ENCODE data around the gene APOL2. TPM values are rescaled to one million over a fixed set of nuclear protein-coding genes. Genes with fewer than 3 reads are reported as not detected.
"Not testable (repeated sequence)": the region's sequence is repeated elsewhere in the genome, so short reads cannot be mapped to it uniquely, and the experiment has no call there.

The APOL2 gene
- total RNA-seq, 1 donor from 2014 or later, result 52.7 TPM

DNA sequence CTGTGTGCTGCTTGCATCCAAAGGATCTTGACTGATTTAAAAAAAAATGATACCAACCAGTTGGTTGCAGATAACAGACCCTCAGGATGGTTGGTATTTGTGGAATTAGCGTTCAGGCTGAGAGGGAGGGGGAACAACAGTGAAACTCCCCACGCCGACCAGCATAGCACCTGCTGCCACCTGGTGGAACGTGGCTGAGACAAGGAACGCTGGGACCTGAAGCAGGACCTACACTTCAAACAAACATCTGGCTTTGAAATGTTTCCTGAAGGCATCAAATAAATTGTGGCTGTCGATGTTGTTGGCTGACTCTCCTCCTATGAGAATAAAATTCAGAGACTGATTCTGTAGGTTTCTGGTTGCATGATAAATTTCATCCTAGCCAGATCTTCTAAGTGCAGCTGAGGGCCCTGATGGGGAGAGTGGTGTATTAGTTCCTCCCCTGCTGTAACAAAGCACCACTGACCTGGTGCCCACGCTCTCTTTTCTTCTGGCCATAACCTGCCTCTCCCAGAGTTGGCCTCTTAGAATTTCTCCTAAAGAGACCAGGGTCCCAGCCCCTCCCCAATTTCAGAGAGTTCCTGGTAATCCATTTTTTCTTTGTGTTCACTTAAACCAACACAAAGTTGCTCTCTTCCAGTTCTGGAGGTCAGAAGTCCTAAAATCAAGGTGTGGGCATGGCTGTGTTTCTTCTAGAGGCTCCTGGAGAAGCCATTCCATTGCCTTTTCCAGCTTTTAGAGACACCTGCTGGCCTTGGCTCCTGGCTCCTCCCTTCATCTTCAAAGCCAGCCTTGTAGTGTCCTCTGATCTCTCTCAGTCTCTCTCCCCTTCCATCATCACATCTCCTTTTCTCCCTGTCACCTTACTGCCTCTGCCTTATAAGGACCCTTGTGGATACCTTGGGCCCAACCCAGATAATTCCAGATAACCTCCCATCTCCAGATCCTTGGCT, 17.3 kb downstream of the APOL2 start:
- peak; percentile 65 for DNase-seq (ENCODE audit: low spot score)

DNA sequence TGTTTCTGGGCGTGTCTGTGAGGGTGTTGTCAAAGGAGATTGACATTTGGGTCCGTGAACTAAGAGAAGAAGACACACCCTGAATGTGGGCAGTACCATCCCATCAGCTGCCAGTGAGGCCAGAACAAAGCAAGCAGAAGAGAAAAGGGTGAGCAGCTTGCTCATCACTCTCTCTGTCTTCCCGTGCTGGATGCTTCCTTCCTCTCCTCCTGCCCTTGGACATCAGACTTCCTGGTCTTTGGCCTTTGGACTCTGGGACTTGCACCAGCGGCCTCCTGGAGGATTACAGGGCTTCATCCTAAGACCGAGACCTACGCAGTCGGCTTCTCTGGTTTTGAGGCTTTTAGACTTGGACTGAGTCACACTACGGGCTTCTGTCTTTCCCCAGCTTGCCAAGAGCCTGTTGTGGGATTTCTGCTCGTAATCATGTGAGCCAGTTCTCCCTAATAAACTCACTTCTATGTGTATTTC, 18.8 kb downstream of the APOL2 start:
- DNase-seq (ENCODE audit: low spot score), result peak; percentile 42

DNA sequence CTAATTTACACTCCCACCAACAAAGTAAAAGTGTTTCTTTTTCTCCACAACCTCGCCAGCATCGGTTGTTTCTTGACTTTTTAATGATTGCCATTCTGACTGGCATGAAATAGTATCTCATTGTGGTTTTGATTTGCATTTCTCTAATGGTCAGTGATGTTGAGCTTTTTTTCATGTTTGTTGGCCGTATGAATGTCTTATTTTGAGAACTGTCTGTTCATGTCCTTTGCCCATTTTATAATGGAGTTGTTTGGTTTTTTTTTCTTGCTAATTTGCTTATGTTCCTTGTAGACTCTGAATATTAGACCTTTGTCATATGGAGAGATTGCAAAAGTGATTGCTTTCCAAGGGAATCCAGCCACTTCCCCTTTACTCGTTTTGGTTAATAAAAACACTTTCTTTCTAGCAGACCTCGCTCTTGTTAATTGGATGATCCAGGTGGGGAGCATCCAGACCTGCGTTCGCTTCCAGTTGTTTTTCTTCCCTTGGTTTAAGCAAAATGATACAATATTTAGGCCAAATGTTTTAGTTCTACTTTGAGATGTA, 20.6 kb downstream of the APOL2 start:
- DNase-seq (ENCODE audit: low spot score), result no peak

DNA sequence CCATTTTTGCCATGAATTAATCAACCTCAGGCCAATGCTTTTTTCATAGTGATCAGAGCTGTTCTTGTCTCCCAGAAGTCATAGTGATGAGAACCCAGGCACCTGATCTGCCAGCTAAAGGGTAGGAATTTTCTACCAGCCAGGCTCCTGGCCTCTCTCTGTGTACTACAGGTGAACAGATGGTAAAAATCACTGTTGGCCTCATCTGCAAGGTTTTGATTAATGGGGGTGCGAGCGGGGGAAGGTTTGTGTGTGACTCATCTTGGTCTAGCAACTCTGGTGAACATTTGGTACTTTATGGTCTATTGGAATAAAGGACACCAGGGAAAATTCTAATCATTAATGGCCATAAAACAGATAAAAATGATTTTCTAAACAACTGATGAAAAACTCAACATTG, 23.3 kb downstream of the APOL2 start:
- DNase-seq (ENCODE audit: low spot score), result peak; percentile 20

DNA sequence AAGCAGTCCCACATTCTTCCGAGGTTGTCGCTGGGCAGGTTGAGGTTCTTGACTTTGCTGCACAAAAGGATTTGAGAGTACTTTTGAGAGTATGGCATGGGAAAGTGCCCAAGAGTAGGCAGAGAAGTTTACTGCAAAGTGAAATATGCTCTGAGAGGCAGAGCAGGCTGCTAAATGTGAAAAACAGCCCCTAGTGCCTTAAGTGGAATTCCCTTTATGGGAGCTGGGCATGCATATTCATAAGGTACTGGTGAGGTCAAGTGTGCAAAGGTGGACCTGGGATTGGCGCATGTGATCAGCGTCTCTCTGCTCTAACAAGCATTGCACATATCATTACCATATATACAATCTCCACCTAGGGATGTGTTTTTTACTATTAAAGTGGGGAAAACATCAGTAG, 25.7 kb downstream of the APOL2 start:
- DNase-seq (ENCODE audit: low spot score), result no peak

DNA sequence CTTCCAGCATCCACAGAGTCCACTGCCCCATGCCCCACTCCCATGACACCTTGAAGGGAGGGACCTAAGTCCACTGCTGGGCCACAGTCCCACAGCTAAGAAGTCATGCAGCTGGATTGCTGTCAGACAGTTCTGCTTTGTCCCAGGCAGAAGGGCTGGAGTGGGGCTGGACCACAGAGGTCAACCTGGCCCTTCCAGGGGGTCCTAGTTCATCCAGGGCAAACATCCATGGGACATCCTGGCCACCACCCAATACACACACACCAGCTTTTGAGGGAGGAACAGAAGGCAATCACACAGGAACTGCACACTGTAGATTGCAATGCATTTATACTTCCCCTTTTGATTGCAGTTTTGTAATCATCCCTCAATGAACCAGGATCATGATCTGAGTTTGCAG, 26.4 kb downstream of the APOL2 start:
- DNase-seq (ENCODE audit: low spot score), result no peak

DNA sequence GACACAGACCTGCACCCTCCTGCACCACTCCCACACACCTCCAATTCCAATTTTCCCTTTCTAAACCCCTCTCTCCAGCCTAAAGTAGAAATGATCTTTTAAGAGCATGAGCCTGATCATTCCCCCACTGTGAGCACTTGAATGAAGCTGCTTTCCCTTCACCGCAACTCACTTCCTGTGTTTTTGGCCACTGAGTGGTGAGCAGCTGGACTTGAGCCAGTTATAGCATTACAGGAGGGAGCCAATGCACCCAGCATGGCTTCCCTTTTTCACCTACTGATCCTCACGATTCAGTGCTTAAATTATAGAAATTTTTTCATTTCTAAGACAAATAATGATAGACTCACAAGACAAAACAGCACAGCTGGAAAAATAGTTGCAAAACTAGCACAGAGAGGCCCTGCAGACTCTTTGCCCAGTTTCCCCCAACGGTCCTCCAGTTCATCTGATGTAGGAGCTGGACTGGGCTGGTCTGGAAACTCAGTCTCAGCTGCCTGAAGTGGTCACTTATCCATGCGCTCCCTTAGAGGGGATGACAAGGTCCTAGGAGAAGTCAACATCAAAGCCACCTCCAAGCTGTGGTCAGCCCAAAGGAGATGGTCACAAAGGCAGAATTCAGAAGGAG, 28.0 kb downstream of the APOL2 start:
- DNase-seq (ENCODE audit: low spot score), result no peak

DNA sequence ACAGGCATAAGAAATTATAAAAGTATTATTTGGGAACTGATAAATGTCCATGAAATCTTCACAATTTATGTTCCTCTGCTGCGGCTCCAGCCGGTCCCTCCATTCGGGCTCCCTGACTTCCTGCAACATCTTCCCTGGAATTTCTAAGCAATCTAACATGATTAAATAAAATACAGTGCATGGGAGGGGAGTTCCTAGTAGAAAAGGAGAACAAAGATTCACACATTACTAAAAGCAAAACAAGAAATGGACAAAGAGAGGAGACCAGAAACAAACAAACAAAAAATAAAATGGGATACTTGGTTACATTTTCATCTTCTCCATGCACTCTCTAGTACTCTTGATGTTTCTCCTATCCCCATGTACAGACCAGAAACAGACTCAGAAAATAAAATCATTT, 29.1 kb downstream of the APOL2 start:
- DNase-seq (ENCODE audit: low spot score), result no peak

DNA sequence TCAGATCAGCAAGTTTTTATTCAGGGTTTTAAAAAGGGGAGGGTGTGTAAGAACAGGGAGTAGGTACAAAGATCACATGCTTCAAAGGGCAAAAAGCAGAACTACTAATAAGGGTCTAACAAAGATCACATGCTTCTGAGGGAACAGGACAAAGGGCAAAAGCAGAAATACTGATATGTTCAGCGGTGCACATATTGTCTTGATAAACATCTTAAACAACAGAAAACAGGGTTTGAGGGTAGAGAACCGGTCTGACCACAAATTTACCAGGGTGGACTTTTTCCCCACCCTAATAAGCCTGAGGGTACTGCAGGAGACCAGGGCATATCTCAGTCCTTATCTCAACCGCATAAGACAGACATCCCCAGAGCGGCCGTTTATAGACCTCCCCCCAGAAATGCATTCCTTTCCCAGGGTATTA, 29.8 kb downstream of the APOL2 start:
- not testable (repeated sequence) for DNase-seq (ENCODE audit: low spot score)

DNA sequence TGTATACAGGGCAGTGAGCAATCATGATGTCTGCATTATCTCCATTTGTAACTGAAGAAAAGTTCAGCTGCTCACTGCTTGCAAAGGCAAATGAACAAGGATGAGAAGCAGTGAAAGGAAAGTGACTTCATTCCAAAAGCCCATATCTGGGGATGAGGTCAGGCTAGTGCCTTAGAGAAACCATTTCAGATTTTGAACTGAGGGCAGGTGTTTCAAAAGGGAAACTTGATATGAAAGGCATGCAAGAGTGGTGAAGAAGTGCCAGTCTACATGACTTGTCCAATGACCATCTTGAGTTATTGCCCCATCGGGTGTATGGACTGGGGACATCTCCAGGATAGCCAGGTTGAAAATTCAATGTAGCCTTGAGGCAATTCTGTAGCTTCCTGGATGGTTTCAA, 30.4 kb downstream of the APOL2 start:
- DNase-seq (ENCODE audit: low spot score), result no peak

DNA sequence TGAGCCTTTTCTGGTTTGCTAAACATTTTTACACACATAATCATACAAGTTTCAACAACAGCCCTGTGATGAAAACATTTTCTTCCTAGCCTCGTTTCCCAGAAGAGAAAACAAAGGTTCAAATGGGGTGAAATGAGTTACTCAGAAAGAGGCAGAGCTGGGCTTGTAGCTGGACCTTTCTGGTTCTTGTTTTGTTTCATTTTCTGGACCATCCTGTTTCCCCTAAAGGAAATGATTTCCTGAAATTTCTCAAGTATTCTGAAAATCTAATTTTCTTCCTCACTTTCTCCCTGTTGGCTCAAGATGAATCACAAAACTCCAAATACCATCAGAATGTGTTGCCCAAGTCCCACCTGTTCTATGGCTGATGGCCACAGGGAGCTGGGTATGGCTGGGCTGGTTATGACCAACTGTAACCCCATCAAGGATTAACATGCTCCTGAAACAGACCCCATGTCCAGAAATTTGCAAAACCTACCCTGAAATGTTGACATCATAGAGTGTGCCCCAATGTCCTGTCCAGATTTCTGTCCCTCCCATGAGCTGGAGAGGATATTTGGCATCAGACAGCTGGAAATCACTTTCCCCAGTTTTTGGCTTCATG, 31.1 kb downstream of the APOL2 start:
- no peak for DNase-seq (ENCODE audit: low spot score)

DNA sequence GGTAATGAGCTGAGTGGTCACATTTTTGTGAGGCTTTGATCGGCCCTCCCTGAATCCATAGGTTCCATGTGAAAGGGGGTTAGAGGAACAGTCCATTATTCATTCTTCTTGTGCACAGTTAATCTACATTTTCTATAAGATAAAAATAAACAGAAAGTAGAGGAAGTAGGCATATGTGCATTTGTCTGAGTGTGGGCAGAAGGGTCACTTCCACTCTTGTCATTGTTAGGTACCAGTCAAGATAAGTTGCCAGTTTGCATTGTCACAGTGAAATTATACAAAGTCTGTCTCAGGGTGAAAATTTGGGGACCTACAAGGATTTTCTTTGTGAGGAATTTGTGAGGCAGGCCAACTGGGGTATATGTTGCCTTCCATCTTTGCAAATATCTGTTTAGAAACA, 33.1 kb downstream of the APOL2 start:
- DNase-seq (ENCODE audit: low spot score), result no peak

DNA sequence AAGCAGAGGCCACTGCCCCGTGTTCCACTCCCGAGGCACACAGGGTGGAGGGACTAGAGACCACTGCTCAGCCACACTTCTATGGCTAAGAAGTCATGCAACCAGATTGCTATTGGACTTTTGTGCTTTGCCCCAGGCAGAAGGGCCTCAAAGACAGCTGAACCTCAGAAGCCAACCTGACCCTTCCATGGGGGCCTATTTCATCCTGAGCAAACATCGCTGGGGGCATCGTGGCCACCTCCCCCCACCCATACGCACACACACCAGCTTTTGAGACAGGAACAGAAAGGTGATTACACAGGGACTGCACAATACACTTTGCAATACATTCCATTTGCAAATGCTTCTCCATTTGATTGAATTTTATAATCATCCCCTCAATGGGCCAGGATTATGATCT, 33.8 kb downstream of the APOL2 start:
- not testable (repeated sequence) for DNase-seq (ENCODE audit: low spot score)

DNA sequence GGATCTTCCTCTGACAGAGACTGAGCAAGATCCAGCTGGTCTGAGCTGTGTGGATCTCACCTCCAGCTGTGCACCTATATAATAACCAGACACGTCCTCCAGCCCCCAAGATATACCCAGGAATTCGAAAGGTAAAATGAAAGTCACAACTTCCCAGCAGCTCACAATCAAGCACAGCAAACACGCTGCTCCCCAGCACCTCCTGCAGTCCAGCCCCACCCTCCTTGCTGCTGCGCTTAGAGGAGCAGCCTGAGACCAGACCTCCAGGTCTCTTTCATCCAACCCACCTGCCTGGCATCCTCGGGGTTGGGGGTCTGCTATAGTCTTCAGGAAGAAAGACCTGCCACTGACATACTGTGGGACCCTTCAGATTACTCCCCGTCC, 34.7 kb downstream of the APOL2 start:
- DNase-seq (ENCODE audit: low spot score), result no peak

DNA sequence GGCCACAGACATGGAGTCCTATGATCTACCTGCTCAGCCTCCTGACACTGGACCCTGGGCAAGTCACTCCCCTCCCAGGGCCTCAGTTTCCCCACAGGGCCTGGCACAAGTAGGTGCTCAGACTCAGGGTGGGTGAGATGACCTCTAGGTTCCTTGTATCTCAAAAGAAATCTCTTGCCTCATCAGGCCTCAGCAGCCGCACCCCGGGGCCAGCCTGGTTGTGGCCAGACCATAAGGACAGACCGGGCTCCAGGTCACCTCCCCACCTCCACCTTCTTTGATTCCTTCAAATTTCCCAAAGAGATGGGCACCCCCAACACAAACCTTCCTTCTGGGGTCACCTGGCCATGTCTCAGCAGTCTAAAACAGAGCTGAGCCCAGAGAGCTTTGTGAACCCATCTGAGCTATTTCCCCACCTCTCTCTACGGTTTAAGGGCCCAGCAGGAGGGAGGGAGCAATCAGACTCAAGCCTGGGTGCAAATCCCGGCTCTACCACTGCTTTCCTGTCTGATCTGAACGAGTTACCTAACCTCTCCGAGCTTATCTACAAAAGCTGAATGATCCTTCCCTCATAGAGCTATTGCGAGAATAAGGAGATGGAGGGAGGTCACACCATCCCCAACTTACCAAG, 35.2 kb downstream of the APOL2 start:
- no peak for DNase-seq (ENCODE audit: low spot score)

DNA sequence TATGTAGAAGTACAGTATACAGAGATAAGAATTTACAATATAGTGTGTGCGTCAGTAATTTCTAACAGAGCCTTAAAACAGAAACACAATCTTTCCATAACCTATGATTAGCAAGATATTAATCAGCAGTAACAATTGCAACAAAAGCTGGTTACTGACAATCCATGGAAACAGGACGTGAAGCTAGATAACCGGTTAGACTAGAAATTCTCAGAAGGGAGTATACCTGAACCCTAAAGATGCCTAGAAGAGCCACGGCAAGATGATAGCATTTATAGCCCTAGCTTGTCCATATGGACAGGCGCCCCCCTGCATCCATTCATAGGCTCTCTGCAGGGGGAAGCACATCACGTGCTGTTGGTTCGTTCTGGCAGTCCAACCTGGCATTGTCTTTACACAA, 35.9 kb downstream of the APOL2 start:
- DNase-seq (ENCODE audit: low spot score), result not testable (repeated sequence)

DNA sequence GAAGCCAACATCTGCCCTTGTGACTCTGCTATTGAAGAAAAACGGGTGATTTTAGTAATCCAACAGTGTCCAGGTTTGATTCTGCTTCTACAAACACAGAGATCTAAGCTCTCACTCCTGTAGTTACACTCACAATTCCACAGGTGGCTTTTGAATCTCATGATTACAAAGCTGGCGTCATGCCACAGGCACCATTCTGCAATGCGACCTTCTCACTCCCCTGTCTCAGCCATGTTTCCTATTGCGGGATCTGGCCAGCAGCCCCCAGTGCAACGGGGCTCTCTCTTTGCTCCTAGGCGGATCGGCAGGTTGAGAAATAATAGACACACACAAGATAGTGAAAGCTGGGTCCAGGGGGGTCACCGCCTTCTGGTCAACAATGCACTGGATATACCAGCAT, 36.4 kb downstream of the APOL2 start:
- DNase-seq (ENCODE audit: low spot score), result not testable (repeated sequence)

DNA sequence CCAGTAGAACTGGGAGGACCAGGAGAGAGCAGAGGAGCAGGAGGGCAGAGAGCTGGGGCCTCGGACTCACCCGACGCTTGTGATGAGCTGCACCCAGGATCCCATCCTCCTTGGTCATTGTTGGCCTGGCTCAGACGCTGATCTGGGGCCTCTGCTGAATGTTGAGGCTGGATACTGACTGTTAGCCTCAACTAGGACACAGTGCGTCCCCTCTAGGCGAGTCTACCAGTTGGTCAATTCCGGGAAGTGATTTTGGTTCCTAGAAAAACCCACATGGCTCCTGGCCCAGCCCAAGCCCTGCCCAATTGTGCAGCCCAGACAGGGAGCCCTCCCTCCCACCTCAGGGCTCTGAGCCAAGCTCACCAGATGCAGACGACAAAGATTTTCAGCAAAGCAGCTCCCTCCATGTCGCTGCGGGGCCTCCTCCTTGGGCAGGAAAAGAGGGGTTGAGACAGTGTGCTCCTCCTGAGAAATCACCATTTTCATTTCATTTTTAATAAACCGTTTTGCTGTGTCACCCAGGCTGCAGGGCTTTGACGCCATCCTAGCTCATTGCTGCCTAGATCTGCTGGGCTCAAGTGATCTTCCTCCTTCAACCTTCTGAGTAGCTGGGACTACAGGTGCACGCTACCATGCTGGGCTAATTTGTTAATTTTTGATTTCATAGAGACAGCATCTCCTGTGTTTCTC, 37.6 kb downstream of the APOL2 start, which contains the start of gene APOL4:
Gene APOL4, minus strand, starts transcription at position 180 of the 690 bp plus-strand sequence. Its CDS starts 75 bp downstream, at position 105.
- peak; percentile 87 for DNase-seq (ENCODE audit: low spot score)

DNA sequence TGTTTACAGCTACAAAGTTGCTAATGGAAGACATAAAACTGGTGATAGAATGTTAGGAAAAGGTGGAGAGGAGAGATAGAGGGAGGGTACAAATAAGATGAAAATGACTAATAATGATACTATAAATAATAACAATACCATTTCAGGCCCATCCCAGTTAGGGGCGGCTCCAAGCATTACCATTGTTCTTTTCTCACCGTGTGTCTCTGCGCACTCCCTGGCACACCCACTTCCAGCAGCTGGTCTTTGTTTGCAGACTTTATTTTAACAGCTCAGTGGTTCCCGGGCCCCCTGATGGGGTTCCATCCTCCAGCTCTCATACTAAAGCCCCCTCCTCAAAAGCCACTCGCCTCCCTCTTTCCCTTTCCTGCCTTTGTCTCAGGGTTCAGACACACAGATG, 38.3 kb downstream of the APOL2 start:
- not testable (repeated sequence) for DNase-seq (ENCODE audit: low spot score)

DNA sequence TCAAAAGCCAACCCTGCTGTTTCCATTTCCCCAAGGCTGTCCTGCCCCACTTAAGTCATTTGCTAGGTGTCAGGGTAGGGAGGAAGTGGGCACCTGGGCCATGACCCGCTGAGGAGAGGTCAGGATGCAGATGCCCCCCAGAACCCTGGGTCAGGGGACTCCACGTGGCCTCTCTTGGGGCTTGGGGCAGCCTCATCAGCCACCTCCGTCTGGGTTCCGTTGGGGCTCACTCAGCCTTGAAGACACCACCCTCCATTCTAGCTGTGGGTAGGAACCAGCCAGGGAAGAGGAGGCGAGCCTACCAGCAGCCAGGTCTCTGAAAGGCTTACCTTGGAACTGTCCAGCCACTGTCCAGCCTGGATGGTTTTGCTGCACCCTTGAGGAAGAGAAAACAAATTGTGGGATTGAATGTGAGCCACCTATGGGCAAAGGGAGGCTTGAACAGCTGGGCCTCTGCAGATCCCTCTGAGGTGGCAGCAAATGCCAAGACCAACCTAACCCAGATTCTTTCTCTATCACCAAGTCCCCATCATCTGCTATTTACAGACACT, 40.3 kb downstream of the APOL2 start:
- DNase-seq (ENCODE audit: low spot score), result no peak

DNA sequence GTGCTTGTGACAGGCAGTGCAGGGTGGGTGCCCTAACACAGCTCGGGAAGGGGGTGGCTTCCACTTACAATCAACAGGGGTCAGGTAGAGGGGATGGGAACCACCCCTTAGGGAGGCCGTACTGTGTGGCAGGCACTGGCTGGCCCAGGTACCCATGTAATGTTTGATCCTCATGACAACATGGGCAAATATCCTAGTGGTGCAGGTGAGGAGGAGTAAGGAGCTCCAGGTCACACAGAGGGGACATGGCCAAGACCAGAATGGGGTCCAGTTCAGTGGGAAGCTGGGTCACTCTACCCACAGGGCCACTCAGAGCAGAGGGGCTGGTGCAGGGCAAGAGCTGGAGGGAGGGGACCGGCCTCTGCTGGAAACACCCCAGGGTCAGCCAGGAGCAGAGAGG, 40.8 kb downstream of the APOL2 start:
- DNase-seq (ENCODE audit: low spot score), result no peak
